ENCODE results near the gene GSK3B.
A peak's percentile ranks its signal among the peaks of the same experiment; 100 is the strongest.
"Not testable (repeated sequence)": the region's sequence is repeated elsewhere in the genome, so short reads cannot be mapped to it uniquely, and the experiment has no call there.

The GSK3B gene

DNA sequence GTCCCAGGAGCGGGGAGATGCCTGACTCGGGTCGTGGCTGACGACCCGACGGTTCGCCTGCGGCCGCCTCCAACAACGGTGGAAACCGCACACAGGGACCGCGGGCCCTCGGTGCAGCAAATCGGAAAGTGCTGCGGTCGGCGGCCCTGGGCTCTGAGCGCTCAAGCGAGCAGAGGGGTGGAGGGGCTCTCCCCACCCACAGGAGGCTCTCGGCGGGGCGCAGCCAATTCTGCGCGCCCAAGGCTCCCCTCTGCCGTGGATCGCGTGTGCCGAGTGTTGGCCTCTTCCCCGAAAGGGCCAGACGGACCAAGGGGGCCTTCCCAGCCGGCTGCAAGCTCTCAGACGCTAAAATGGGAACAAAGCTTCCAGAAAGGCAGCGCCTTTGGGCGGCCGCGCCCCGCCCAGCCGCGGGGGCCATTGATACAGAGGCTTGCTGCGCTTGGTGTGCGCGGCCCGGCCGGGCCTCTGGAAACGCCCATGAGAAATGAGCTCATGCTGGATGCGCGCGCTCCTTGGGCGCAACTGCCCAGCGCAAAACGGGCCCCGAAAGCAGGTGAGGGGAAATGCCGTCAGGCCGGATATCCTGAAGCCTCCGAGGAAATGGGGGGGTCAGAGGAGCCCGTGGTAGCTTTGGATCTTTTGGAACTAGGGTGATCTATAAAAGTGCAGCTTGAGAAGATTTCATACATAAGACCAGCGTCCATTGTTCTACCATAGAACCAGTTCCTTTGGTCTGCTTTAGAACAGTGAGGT lies 1.2 kb upstream of the GSK3B start:
- peak; percentile 80 for DNase-seq

DNA sequence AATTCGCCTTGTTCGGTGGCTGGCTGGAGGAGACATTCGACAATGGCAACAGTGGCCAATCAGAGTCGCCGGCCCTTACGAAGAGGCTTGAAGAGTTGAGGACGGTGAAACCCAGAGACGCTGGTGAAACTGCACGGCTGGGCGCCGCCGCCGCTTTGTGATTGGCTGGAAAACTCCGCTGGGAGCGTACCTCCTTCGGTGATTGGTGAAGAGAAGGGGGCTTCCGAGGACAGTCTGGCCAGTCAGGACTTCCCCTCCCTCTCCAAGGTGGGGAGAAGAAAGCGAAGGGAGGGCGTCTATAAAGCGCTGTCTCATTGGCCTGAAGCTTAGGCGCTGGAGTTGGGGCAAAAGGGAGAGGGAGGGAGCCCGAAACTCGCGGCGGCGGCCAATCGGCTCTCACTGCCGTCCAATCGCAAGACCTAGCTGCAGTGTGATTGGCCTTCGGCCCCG lies 554 bp upstream of the GSK3B start:
- peak; percentile 90 for DNase-seq

DNA sequence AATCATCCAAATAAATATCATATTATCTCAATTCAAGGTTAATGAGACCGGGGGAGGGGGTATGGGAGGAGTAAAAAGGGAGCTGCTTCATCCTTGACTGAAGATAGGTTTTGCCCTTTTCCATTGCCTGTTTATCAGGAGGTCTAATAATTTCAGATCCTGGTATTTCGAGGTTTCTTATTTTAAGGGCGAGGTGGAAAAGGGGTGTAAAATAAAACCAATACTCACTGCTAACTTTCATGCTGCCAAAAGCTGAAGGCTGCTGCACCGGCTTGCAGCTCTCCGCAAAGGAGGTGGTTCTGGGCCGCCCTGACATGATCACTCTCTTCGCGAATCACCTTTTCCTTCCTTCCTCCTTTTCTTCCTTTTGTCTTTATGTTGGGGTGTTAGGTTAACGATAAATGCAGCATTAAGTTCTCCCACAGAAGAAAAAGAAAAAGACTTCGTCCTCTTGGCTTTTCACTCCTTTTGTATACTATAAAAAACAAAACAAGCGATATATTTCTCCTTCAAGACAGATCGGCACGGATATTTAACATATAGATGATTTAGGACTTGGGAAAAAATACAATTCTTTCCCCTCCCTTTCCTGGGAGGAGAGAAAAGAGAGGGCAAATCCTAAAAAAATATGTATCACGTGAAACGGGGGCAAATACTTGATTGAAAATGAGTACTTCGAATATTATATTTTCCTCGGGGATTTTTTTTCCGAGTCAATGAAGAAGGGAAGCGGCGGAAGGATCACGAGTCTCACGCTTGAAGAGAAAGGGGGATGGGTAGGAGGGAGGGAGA lies 932 bp downstream of the GSK3B start:
- peak; percentile 8 for DNase-seq

DNA sequence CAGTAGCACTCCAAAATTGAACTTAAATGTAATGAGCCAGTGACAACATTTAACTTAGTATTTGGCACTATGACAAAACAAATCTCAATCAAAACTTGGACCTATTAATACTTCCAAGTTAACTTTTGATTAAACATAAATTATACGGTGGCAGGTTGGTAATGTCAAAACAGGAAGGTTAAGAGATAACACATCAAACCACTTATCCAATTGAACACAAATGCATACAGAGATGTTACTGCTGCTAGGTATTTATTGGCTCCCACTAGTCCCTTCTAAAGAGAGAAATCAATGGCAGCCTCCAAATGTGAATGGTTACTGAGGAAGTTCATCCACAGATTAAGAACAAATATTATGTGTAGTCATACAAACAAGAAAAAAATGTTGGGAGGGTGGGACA lies 1.8 kb downstream of the GSK3B start:
- no peak for DNase-seq

DNA sequence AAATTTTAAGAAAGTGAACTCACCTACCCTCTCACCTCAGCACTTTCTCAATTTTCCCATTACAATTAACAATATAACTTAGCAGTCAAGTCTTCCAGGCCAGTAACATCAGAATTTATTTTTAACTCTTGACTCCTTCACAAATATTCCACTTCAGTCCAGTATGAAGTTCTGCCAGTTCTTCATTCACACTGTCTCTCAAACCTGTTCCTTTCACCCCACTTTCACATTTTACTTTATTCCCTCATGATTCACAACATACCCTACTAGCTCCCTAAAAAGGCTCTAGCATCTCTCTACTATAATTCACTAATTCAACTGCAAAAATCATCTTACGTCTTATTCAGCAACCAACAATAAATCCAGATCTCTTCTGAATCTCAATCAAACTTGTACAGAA lies 3.8 kb downstream of the GSK3B start:
- no peak for DNase-seq

DNA sequence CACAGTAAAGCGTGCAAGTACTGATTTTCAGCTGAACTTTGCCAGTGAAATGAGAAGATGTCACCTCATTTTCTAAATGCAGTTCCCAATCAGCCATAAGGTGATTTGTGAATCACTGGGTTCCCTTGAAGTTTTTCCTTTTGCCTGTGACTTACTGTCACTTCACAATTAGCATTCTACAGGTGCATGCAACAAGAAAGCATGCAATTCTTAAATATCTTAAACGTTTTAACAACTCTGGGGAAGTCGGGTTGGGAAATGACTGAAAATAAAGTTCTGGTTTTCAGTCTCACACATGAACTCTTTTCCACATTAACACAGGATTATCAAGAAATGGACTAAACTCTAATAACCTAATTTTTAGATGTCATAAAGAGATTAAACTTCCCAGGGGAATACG lies 5.2 kb downstream of the GSK3B start:
- no peak for DNase-seq

DNA sequence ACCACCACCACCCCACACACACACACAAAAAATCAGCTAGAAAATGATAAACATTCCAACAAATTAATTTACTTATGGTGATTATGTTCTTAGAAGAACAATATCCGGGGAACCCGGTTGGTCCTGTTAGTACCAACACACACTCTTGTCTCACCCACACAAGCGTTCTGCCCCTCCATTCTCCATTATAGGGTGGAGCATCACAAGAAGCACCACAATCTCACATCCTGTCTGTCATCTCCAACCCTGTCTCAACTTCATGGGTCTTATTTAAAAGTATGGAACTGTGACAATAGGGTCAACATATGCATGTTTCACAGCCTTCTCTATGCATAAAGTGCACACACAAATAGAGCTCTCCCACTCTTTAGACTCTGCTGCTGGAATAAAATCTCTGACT lies 5.6 kb downstream of the GSK3B start:
- no peak for DNase-seq

DNA sequence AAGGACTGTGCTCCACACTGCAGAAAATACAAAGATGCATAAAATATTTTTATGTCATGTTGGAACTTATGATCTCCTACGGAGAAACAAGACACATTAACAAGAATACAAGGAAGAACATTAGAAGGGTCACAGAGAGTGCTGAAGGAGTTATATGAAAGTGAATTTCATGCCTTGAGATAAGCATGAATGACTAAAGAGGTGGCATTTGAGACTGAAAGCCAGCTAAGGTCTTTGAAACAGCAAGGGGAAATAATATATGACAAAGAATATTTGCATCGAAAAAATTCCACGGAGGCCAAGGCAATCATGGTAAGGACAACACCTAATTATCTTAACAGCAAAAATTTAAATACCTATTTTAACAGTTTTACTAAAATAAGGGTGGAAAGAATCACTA lies 12.5 kb downstream of the GSK3B start:
- DNase-seq = no peak

DNA sequence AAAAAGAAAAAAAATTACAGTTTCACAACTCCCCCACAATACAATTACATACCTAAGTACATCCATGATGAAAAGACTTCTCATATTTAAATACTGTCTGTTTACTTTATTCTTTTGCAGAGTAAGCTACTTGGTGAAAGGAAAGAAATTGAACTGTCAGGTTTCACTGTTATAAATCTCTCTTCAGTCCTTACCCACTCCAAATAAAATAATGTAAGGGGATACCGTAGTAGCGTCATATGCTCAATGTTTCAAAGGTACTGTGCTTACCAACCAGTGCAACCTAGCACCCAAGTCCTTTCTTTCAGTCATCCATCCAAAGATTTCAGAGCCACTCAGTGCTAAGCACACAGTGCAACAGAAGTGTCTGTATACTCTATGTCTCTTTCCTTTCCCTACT lies 13.4 kb downstream of the GSK3B start:
- DNase-seq = no peak

DNA sequence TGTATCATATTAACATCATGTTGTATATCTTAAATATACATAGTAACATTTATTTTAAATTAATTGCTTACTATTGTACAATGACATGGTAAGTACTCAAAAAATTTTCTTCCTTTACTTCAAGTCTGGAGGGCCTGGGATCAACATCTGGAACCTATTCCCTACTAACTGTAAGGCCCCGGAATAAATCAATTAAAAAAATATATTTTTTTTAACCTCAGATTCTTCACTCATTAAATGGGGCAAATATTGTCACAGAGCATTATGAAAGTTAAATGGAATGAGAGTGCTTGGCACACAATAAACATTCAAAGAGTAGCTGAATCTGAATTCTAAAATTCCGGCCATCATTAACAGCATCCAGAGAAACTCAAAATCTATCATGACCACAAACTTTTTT lies 16.5 kb downstream of the GSK3B start:
- no peak for DNase-seq

DNA sequence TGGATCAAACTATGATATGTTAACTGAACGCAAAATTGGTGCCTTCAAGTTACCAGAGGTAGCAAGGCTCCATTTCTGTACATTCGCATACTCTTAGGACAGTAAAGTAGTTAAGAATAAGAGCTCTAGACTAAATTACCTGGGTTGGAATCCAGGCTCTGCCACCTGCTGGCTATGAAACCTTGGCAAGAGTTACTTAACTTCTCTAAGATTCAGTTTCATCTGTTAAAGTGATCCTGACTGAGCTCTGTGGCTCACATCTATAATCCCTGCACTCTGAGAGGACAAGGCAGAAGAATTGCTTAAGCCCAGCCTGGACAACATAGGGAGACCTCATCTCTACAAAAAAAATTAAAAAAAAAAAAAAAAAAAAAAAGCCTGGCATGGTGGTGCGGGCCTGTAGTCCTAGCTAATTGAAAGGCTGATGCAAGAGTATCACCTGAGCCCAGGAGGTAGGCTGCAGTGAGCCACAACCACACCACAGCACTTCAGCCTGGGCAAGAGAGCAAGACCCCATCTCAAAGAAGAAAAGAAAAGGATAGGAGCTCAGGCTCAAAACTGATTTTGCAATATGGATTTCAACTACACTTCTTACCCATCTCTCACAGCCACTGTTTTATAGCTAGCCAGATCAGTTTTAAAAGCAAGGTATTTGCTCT lies 21.3 kb downstream of the GSK3B start:
- no peak for DNase-seq

DNA sequence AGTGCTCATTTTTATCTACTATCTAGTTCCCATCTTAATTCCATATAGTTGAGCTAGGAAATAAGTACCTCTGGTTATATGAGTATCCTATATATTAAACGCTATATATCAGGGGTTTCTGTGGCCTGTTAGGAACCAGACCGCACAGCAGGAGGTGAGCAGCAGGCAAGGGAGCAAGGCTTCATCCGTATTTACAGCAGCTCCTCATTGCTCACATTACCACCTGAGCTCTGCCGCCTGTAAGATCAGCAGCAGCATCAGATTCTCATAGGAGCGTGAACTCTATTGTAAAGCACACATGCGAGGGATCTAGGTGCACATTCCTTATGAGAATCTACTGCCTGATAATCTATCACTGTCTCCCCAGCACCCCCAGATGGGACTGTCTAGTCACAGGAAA lies 23.0 kb downstream of the GSK3B start:
- DNase-seq = no peak

DNA sequence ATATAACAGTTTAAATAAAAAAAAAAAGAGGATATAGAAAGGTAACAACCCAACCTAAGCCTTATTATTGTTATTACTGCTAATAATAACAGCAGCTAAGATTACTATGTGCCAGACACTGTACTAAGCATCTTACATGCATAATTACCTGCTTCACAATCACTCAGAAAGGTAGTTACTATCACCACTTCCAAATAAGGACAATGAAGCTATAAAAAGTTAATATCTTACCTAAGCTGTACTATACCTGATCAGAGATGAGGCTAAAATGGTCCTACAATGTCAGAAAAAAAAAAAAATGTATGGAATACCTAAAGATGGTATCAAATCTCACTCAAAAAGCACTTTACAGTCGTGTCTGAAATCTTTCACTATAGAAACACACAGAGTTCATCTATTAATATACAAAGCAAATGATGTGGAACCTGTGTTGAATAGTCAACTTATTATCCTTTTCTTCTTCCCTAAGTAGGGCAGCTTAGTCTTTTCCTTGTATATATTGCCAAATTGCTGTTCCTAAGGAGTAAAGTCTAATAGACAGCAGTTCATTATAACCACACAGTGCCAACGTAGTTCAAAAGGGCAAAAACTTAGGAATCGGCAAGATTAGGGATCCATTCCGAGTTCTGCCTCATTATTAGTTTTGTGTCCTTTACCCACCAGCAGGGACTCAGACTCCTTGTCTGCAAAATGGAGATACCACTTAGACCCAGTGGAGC lies 23.8 kb downstream of the GSK3B start:
- DNase-seq = no peak

DNA sequence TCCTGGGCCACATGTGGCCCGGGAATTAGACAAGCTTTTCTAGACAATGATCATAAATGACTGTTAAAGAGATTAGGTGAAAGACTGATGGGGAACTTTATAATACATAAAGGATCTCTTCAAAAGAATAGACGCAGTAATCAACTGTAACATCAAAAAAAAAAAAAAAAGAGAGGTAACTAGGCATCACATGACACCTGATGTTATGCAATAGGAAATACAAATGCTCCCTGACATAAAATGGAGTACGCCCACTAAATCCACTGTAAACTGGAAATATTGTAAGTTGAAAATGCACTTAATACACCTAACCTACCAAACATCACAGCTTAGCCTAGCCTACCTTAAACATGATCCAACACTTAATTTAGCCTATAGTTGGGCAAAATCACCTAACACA lies 27.2 kb downstream of the GSK3B start:
- DNase-seq = no peak

DNA sequence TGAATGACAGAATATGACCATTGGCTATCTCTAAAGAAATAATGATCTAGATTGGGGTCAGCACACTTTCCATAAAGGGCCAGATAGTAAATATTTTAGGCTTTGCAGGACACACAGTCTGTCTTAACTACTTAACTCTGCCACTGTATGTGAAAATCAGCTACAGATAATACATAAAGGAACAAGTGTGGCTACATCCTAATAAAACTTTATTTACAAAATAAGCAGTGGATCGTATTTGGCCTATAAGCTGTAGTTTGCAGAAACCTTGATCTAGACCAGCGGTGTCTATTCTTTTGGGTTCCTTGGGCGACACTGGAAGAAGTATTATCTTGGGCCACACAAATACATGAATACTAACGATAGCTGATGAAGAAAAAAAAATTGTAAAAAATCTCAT lies 27.6 kb downstream of the GSK3B start:
- no peak for DNase-seq

DNA sequence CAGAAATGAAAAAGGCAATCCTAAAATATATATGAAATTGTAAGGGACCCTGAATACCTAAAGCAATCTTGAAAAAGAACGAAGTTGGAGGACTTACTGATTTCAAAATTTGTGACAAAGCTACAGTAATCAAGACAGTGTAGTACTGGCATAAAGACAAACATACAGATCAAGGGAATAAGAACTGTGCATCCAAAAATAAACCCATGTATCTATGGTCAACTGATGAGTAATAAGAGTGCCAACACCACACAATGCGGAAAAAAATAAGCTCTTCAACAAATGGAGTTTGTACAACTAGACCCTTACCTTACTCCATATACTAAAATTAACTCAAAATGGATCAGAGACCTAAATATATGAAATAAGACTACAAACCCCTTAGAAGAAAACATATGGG lies 29.6 kb downstream of the GSK3B start:
- no peak for DNase-seq

DNA sequence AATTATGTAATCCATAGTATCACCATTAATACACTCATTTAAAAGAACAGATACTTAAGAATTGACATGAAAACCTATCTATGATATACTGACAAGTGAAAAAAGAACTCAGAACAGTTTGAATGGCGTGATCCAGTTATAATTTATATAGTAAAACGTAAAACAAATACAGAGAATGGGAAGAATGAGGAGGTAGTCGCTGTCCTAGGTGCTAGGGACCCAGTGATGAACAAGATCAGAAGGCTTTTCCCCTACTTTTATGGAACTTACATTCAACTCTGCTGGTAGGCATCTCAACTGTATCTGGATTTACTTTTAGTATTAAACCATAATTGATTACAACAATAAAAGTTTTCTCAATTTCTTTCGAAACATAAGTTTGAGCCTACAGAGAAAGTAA lies 31.8 kb downstream of the GSK3B start:
- no peak for DNase-seq

DNA sequence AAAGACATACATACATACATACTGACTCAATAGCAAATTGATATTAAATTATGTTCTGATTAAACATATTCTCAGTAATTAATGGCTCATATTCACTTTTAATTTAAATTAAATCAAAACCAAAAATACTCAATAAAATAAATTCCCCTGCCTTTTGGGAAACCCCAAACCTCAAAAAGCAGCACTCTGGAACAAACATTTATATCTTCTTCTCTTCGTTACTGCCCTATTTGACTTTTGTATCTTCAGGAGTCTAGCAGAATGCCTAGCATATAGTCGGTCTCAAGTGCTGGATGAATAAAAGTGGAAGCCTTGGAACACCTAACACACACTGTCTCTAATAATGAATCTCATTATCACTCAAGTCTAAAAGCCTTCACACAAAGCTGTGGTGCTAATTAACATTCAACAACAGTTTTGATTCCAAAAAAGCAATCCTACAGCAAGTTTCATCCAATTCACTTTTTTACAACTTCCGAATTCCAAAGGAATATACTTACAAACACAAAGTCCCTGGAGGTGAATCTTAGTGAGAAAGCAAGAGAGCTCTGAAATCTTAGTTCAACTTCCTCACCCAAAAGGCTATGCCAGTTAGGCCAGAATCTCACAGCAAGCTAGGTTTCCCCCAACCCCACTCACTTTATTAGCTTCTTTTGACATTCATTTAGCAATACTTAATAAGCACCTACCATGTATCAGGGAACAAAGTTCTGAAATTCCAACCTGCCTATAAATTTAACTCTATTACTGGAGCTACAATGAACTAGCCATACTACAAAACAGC lies 35.0 kb downstream of the GSK3B start:
- no peak for DNase-seq

DNA sequence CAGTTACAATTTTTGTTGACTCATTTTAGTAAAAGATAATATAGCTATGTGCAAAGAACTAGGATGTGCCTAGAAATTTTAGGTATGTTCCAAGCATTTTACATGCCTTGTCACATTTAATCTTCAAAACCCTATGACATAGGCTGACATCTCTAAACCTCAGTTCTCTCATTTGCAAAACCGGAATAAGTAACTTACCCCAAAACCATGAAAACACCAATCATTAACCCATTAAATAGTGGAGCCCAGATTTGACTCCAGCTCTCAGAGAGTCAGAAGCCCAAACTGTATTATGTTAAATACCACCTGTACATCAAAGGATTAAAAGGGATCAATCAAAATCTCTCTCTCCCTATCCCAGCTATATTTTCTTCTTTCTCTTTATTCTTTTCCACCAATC lies 36.6 kb downstream of the GSK3B start:
- DNase-seq = no peak

DNA sequence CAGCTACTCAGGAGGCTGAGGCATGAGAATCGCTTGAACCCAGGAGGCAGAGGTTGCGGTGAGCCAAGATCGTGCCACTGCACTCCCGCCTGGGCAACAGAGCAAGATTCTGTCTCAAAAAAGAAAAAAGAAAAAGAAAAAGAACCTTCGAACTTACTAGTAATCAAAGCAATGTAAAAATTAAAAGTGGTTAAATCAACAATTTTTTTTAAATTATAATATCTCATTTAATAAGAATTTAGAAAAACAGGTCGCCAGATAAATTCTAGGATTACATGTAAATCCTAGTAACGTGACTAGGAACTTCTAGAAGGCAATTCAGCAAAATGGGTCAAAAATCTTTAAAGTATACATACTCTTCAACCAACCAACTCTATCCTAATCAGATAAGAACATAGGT lies 37.2 kb downstream of the GSK3B start:
- no peak for DNase-seq

DNA sequence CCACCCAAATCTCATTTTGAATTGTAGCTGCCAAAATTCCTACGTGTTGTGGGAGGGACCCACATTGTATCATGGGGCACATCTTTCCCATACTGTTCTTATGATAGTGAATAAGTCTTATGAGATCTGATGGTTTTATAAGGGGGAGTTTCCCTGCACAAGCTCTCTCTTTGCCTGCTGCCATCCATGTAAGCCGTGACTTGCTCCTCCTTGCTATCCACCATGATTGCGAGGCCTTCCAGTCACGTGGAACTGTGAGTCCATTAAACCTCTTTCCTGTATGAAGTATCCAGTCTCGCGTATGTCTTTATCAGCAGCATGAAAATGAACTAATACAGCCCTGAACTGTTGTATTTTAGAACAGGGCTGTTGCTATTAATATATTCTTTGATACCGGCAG lies 40.6 kb downstream of the GSK3B start:
- not testable (repeated sequence) for DNase-seq

DNA sequence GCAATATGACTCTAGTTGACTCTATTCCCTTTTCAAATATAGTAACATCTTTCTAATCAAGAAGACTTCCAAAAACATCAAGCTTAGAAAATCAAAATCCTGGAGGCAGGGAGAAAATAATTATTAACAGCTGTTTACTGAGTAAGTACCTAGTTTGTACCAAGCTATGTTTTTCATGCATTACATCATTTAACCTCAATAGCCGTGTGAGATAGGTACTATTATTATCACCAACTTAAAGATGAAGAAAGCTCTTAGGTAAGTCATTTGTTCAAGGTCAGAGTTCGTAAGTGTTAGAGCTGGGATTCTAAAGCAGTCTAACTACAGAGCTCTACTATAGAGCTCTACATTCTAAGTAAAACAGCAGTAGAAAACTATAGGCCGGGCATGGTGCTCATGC lies 41.6 kb downstream of the GSK3B start:
- no peak for DNase-seq

DNA sequence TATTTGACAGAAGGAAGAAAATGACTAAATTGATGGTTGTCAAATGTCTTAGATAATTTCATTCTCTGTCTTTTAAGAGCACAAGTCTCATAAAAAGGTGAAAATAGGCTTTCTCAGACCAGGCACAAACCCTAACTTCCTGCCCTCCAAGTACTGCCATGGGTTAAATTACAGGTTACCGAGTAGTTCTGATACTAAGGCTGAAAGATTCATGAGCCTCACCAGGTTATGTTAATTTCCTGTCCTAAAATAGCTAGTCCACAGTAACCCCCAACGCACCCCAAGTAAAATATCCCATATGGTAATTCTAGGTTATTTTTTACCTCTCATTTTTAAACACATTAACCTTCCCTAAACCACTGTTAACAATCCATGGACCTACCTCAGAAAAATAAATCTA lies 42.0 kb downstream of the GSK3B start:
- DNase-seq = no peak

Measured in activated CD4-positive, alpha-beta T cell treated with anti-CD3 and anti-CD28 coated beads, Interleukin-2, amount 50 U/mL, for 1 hour (primary cell).